Subcutaneous adipose tissue (tissue), 4 donors: ENCODE data around the gene CEP152. TPM values are rescaled to one million over a fixed set of nuclear protein-coding genes. Genes with fewer than 3 reads are reported as not detected.

Experiments used
- total RNA-seq, 4 donors: library from RNA; depleted of rRNA; stranded (reverse); fragments of >200 nt; gene quantifications; one replicate each; pipeline ENCODE4 v1.1.0, GENCODE V29; 2016
- TF ChIP-seq, protein P1 (sequence below): fragments of 450-650 bp; IDR thresholded peaks from one replicate; pipeline ENCODE4 v1.5.1; 2016; ENCODE audit warnings: low read depth, mild to moderate bottlenecking, control low read depth, antibody characterized with exemption, moderate library complexity

CEP152 gene
- total RNA-seq, 4 donors from 2014 or later: 3.4 to 7.1 (median 5.7) TPM

DNA sequence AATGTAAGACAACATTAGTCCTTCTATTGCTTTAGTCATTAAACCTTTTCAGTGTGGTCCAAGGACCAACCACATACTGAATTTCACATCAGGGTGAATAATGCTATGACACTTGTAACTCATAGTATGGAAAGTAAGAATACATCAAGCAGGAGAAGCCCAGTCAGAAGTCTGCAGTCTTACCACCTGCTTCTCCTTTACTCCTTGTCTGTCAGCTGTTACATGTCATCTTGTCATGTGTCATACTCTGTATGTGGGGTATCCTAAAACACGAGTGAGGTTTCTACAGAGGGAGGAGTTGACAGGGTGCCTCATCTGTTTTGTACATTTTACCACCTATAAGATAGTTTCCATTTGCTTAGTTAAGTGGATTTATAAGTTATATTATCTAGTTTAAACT, 34.3 kb upstream of the CEP152 start:
- TF ChIP-seq, protein P1, sequence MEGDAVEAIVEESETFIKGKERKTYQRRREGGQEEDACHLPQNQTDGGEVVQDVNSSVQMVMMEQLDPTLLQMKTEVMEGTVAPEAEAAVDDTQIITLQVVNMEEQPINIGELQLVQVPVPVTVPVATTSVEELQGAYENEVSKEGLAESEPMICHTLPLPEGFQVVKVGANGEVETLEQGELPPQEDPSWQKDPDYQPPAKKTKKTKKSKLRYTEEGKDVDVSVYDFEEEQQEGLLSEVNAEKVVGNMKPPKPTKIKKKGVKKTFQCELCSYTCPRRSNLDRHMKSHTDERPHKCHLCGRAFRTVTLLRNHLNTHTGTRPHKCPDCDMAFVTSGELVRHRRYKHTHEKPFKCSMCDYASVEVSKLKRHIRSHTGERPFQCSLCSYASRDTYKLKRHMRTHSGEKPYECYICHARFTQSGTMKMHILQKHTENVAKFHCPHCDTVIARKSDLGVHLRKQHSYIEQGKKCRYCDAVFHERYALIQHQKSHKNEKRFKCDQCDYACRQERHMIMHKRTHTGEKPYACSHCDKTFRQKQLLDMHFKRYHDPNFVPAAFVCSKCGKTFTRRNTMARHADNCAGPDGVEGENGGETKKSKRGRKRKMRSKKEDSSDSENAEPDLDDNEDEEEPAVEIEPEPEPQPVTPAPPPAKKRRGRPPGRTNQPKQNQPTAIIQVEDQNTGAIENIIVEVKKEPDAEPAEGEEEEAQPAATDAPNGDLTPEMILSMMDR: no peak

DNA sequence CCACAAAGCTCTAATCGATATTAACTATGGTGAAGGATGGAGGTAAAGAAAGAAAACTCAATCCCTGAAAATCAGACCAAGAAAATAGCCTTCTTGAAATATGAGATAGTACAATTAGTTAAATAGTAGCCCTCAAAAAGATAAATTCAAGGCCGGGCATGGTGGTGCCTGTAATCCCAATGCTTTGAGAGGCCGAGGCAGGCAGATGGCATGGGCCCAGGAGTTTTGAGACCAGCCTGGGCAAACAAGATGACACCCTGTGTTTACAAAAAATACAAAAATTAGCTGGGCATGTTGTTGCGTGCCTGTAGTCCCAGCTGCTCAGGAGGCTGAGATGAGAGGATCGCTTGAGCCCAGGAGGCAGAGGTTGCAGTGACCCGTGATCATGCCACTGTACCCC, 31.6 kb upstream of the CEP152 start:
- TF ChIP-seq, protein P1: no peak

DNA sequence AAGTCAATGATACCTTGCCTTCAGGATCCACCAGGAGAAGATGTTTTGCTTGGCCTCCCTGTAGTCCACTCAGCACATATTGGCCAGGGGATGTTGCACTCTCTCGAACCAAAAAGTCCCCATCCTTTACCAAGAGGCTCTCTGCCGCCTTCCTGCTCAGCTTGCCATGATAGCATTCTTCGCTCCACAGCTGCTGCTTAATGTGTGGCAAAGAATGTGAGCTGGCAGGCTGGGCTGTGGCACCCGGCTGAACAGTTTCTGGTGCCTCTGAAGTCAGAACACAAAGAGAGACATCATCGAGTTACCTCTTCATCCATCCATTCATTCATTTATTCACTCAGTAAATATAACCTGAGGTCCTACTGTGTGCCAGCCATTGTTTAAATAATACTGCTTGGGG, 23.9 kb upstream of the CEP152 start:
- TF ChIP-seq, protein P1: no peak

DNA sequence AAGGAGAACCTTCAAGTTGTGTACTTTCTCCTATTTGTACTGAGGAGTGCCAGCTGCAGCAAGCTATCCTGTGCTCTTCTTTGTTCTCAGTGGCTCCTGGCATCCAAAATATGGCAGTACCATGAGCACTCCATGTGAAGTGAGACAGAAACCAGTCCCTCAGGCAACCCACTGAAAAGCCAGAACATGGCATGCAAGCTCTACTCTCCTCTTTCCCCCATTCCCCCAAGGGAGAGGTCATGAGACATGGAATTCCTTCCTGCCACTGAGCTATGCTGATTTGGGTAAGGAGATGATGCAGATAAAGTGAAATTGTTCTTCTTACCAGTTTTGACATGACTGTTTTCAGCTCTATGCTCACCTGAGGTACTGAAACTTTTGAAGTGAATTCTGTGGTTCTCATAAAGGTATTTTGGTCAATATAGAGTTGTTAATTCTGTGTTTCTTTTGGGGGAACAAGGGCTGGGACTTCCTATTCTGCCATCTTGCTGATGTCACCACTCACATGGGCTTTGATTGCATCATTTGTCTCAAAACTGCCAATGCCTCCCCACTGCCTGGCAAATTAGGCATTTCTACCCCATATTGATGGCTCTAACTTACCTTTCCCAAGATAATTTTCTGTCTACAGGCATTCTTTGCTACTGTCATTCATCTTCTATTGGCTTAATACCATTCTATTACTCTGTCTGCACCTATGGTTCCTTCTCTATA, 22.8 kb upstream of the CEP152 start:
- TF ChIP-seq, protein P1: no peak

DNA sequence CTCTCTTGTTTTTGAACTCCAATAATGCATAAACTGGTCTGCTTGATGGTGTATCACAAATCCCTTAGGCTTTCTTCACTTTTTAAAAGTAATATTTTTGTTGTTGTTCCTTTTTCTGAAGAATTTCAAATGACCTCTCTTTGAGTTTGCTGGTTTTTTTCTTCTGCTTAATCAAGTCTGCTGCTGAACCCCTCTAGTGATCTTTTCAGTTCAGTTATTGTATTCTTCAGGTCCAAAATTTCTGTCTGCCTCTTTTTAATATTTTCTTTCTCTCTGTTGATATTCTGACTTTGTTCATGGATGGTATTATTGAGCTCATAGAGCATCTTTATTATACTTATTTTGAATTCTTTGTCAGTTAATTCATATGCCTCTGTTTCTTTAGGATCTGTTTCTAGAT, 21.8 kb upstream of the CEP152 start:
- TF ChIP-seq, protein P1: no peak

DNA sequence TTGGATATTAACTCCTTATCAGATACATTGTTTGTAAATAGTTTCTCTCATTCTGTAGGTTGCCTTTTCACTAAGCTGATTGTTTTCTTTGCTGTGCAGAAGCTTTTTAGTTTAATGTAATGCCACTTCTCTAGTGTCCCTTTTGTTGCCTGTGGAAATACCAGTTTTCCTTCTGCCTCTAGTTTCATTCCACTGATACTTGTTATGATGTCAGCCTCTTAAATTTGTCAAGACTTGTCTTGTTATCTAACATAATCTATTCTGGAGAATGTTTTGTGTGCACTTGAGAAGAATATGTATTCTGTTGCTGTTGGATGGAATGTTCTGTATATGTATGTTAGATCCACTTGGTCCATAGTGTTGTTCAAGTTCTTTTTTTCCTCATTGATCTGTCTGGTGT, 18.0 kb upstream of the CEP152 start:
- TF ChIP-seq, protein P1: no peak

DNA sequence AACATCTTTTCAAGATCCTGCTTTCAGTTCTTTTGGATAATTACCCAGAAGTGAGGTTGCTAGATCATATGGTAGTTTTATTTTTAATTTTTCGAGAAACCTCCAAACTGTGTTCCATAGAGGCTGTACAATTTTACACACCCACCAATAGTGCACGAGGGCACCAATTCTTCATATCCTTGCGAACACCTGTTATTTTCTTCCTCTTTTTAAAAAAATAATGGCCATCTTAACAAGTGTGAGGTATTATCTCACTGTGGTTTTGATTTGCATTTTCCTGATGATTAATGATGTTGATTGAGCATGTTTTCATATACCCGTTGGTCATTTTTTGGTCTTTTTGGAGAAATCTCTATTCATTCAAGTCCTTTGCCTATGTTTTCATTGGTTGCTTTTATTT, 17.6 kb upstream of the CEP152 start:
- TF ChIP-seq, protein P1: no peak
